Mononuclear cell (primary cell): Measurements from ENCODE around the gene POU5F1. TPM values are rescaled to one million over a fixed set of nuclear protein-coding genes. Genes with fewer than 3 reads are reported as not detected.
A peak's percentile ranks its signal among the peaks of the same experiment; 100 is the strongest.
"Not testable (repeated sequence)": the region's sequence is repeated elsewhere in the genome, so short reads cannot be mapped to it uniquely, and the experiment has no call there.

Experiments
- H3K27me3 ChIP-seq: 2 replicates; pipeline ENCODE4 v1.6.0; 2011; ENCODE audit warnings: low read length, control low read depth; ENCODE audit not compliant: insufficient read depth
- H3K4me1 ChIP-seq: 2 replicates; pipeline ENCODE4 v1.5.1; 2011; ENCODE audit warnings: mild to moderate bottlenecking, low read length, control low read depth; ENCODE audit not compliant: insufficient read depth
- H3K4me3 ChIP-seq: 2 replicates; pipeline ENCODE4 v1.5.1; 2011; ENCODE audit warnings: mild to moderate bottlenecking, low read length, moderate library complexity
- H3K9me3 ChIP-seq: 2 replicates; pipeline ENCODE4 v1.5.1; 2011; ENCODE audit warnings: low read depth, mild to moderate bottlenecking, control low read depth, low read length
- total RNA-seq: library from RNA; depleted of rRNA; stranded (reverse); fragments of >200 nt; gene quantifications from one replicate; pipeline ENCODE4 v1.2.3, GENCODE V29; 2012

The POU5F1 gene
- not detected for total RNA-seq

DNA sequence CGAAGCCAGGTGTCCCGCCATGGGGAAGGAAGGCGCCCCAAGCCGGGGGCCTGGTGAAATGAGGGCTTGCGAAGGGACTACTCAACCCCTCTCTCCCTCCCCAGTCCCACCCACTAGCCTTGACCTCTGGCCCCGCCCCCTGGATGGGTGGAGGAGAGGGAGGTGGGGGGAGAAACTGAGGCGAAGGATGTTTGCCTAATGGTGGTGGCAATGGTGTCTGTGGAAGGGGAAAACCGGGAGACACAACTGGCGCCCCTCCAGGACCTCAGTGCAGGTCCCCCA is at the start of gene POU5F1:
Gene POU5F1, minus strand, starts transcription at position 83 of the 282 bp plus-strand sequence. Its CDS starts 62 bp downstream, at position 21.
- Histone ChIP-seq H3K9me3 (no peaks in the 10 kb centered on the region), H3K27me3 (no peaks in the 10 kb centered on the region), H3K4me1 (no peaks in the 10 kb centered on the region), H3K4me3 (no peak within 1 kb of the TSS)

DNA sequence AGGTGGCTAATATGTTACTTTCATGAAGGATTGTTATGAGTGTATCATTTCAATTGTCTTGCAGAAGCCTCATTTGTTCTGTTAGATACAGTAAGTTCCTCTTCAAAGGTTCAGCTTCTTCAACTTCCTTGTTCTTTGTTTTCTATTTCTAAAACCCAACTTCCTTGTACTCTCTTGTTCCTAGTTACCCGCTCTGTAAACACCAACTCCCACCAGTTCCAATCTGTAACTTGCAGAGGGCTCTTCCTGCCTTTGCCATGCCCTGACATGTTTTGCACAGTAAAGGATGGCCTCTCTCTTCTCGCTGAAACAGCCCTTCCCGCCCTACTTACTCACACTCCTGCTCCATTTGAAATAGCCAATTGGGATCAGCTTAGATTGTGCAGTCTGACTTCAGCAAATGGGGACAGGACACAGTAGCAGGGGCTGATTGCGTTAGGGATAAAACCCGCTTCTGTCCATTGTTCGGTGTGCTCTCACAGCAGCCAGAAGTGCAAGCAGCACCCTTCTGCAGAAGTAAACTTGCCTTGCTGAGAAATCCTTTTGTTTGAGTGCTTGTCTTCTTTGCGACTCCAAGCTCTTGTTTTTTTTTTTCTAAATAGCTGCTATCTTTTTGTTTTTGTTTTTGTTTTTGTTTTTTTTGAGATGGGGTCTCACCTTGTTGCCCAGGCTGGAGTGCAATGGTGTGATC is 45.9 kb upstream of the POU5F1 start:
- Histone ChIP-seq H3K27me3 (no peaks in the 10 kb centered on the region), H3K4me3 (no peak overlapping the region), H3K9me3 (peaks cover 18% of the 10 kb centered on the region), H3K4me1 (peaks cover 11% of the 10 kb centered on the region)

DNA sequence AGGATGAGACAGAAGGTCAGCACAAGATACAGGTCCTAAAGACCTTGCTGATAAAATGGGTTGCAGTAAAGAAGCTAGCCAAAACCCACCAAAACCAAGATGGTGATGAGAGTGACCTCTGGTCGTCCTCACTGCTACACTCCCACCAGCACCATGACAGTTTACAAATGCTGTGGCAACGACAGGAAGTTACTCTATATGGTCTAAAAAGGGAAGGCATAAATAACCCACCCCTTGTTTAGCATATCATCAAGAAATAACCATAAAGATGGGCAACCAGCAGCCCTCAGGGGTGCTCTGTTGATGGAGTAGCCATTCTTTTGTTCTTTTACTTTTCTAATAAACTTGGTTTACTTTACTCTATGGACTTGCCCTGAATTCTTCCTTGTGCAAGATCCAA is 44.7 kb upstream of the POU5F1 start:
- not testable (repeated sequence) for H3K27me3 ChIP-seq, H3K4me3 ChIP-seq
- H3K4me1 ChIP-seq: peaks cover 12% of the 10 kb centered on the region
- peaks cover 18% of the 10 kb centered on the region for H3K9me3 ChIP-seq

DNA sequence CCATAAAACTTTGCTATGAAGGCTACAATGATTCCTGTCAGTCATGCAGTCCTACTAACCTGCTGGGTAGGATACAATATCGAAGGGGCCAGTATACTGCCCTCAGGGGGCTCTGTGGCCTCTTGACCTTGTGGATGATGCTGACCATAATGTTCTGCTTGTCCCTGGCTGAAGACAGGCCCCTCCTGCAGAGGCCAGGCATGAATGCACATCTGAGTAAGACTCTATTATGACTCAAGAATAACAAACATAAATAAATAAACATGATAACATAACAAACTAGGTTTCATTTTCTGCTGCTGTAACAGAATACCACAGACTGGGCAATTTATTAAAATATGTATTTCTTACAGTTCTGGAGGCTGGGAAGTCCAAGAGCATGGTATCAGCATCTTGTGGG is 44.0 kb upstream of the POU5F1 start:
- Histone ChIP-seq H3K9me3 (peaks cover 18% of the 10 kb centered on the region), H3K27me3 (no peaks in the 10 kb centered on the region), H3K4me3 (no peak overlapping the region), H3K4me1 (peaks cover 19% of the 10 kb centered on the region)

DNA sequence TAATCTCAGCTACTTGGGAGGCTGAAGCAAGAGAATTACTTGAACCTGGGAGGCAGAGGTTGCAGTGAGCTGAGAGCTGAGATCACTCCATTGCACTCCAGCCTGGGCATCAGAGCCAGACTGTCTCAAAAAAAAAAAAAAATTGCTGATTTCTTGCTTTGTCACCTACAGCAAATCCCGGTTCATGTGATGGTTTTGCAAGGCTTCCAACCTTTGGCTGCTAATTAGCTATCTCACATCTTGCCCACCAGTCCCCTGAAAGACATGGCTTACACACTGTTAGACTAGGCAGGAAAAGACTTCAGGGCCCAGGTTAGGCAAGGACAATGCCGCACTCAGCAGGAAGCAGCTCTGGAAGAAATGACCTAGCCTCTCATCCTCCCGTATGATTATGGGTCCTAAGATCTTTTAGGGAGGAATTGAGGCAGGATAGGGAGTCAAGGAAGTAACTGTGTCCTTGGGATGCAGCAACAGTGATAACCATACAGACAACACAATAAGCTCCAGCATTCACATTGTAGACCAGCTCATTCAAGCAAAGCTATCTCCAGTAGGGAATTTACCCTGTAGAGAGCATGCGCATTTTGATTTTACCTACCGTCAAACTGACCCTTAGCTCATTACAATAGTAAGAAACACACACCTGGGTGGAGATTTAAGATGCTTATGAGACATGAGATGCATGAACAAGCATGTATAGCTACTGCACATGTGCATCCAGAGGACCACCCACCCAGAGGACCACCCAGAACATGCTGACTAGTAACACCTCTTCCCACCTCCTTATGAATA is 40.5 kb upstream of the POU5F1 start:
- Histone ChIP-seq H3K9me3 (peaks cover 3% of the 10 kb centered on the region), H3K4me3 (no peak overlapping the region), H3K27me3 (no peaks in the 10 kb centered on the region), H3K4me1 (peaks cover 25% of the 10 kb centered on the region)

DNA sequence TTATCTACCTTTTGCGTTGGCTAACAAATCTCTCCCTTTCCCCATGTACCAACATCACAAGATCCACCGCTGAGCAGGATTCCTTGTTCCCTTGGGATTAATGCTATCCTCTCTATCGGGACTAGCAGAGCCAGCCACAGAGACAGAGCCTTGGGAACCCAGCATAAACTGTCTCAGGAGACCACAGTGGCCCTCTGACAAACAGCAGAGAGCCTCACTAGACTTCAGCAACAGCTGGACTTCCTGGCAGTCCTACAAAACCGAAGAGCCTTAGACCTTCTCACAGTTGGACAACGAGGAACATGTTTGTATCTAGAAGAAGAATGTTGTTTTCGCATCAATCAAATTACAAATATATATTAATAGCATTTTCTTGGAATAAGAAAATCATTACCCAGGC is 39.6 kb upstream of the POU5F1 start:
- H3K4me1 ChIP-seq: peaks cover 17% of the 10 kb centered on the region
- H3K4me3 ChIP-seq: no peak overlapping the region
- H3K27me3 ChIP-seq: no peaks in the 10 kb centered on the region
- H3K9me3 ChIP-seq: no peaks in the 10 kb centered on the region

DNA sequence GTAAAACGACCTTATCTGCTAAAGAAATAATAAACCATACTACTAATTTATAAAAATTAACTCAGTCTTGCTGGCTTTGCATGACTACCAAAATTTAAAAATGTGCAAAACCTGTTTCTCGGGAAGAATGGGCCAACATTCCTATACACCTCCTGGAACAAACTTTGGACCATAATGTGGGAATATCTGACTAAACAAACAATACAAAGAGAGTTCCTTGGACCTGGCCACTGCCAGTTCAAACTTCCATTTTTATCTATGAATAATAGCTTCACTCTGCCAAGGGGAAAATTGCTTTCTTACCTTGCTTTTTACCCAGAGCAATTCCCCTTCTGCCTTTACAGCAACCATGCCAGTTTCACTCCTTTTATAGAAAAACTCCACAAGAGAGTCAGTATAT is 38.7 kb upstream of the POU5F1 start:
- H3K27me3 ChIP-seq: no peaks in the 10 kb centered on the region
- H3K4me3 ChIP-seq: no peak overlapping the region
- H3K9me3 ChIP-seq: no peaks in the 10 kb centered on the region
- peaks cover 25% of the 10 kb centered on the region for H3K4me1 ChIP-seq

DNA sequence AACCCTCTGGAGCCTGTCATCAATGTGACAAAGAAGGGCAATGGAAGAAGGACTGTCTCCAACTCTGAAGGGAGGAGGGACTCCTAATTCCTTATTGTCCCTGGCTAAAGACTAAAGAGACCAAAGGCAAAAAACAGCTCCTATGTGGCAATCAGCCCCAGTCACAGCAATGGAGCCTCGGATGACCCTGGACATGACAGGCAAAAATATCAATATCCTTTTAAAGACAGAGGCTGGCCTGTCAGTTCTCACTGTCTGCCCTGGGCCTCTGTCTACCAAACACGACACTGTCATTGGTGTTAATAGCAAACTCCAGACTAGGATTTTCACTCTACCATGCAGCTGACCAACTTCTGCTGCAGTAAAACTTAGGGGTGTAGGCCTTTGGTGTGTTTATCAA is 38.0 kb upstream of the POU5F1 start:
- no peaks in the 10 kb centered on the region for H3K9me3 ChIP-seq
- H3K27me3 ChIP-seq: no peaks in the 10 kb centered on the region
- H3K4me3 ChIP-seq: no peak overlapping the region
- H3K4me1 ChIP-seq: peaks cover 29% of the 10 kb centered on the region

DNA sequence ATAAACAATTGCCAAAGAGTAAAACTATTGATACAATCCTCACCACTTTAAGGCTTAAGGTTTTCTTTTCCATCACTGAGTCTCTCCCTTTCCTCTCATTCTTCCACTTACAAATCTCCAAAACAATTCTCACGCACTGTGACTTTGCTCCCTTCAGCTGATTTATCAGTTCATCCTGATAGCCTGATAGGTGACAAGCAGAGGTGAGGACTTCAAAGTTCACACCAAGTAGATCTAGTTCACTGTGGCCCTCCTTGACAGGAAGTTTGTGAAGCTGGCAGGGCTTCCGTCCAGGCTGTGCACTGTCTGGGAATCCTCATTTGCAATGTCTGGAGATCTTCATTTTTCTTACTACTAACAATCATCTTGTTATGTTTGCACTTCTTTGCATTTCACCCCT is 35.2 kb upstream of the POU5F1 start:
- peaks cover 54% of the 10 kb centered on the region for H3K4me1 ChIP-seq
- no peaks in the 10 kb centered on the region for H3K27me3 ChIP-seq
- no peak overlapping the region for H3K4me3 ChIP-seq
- H3K9me3 ChIP-seq: no peaks in the 10 kb centered on the region

DNA sequence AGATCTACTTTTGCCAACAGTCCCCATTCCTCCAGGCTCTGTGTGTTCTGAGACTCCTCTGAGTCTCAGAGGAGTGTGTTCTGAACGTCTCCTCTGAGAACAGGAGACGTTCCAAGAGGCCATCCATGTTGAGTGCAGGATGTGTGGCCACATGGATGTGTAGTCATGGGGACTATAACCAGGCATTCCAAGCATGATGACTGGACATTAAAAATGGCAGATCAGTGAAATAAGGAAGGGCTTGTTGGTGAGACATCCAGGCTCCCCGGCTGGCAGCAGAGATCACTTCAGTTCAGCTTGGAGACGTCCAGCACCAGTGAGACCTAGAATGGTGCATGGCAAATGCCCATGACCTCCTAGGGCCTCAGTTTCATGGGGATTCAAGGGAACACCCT is 34.3 kb upstream of the POU5F1 start:
- no peak overlapping the region for H3K4me3 ChIP-seq
- no peaks in the 10 kb centered on the region for H3K9me3 ChIP-seq
- peaks cover 57% of the 10 kb centered on the region for H3K4me1 ChIP-seq
- H3K27me3 ChIP-seq: no peaks in the 10 kb centered on the region

DNA sequence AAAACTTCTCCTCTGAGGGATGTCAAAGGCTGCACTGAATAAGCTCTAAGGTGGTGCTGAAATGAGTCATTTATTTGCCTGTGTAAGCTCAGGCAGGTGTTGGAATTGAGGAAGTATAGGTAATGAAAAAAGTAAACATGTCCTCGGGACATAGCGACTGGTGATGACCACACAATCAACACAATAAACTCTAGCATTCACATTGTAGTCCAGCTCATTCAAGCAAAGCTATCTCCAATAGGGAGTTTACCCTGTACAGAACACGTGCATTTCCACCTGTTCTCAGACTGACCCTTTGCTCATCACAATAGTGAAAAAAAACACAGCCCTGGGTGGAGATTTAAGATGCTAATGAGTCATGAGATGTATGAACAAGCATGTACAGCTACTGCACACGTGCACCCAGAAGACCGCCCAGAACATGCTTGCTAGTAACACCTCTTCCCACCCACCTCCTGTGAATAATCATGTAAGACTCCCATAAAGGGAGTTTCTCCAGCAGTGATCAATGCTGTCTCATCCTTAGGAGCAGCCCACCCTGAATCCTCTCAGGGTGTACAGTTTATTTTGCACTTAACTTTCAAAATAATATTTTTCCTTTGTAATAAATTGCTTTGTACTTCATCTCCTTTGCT is 33.0 kb upstream of the POU5F1 start:
- peaks cover 59% of the 10 kb centered on the region for H3K4me1 ChIP-seq

DNA sequence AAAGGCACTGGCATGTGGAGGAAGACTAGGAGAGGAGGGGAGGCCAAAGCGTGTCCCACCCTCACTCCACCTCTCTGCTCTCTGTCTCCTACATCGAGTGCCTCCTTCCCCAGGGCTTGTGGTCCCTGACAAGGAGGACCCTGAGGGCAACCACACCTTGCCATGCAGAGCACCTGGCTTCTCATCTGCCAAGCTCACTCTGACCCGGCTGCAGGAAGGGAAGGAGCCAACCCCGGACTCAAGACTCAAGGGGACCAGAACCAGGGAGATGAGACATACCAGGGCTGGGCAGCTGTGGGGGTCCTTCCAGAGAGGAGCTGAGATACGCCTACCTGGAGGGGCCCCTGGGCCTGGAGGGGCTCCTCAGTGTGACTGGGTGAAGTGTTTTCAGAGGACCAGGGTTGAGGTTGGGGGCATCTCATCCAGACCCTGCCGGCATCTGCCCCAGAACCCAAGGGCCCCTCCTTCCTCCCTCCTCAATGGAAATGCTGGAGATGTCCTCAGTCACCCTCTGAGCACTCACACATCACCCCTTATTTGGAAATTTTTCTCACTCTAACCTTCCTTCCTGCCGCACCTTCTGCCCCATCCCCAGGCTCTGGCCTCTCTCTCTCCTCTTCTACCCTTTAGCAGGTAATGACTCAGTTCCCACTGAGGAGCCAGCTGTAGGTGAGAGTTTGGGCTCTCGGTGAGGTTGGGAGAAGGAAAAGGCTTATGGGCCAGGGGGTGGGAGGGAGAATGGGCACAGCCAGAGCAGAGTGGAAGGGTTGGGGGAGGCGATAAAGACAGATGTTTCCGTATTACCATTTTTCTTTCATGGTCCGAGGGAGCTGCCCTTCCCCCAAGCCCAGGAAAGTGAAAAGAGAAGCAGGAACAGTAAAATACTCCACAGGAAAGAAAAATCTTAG is 32.0 kb upstream of the POU5F1 start:
- Histone ChIP-seq H3K9me3 (no peaks in the 10 kb centered on the region), H3K4me3 (peak overlapping the region; percentile 24), H3K27me3 (no peaks in the 10 kb centered on the region), H3K4me1 (peaks cover 61% of the 10 kb centered on the region)

More for the DNA sequence above, 33.0 kb upstream of the POU5F1 start:
- no peaks in the 10 kb centered on the region for H3K27me3 ChIP-seq
- H3K4me3 ChIP-seq: peak overlapping the region; percentile 57
- H3K9me3 ChIP-seq: no peaks in the 10 kb centered on the region

DNA sequence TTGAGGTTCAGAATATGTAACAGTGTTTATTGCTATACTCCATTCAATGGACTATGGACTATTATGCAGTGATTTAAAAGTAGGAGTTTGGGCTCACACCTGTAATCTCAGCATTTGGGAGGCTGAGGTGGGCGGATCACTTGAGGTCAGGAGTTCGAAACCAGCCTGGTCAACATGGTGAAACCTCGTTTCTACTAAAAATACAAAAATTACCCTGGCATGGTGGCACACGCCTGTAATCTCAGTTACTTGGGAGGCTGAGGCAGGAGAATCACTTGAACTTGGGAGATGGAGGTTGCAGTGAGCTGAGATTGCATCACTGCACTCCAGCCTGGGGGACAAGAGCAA is 28.6 kb upstream of the POU5F1 start:
- Histone ChIP-seq H3K4me3 (peak overlapping the region; percentile 98), H3K4me1 (peaks cover 76% of the 10 kb centered on the region)
- not testable (repeated sequence) for H3K9me3 ChIP-seq, H3K27me3 ChIP-seq

DNA sequence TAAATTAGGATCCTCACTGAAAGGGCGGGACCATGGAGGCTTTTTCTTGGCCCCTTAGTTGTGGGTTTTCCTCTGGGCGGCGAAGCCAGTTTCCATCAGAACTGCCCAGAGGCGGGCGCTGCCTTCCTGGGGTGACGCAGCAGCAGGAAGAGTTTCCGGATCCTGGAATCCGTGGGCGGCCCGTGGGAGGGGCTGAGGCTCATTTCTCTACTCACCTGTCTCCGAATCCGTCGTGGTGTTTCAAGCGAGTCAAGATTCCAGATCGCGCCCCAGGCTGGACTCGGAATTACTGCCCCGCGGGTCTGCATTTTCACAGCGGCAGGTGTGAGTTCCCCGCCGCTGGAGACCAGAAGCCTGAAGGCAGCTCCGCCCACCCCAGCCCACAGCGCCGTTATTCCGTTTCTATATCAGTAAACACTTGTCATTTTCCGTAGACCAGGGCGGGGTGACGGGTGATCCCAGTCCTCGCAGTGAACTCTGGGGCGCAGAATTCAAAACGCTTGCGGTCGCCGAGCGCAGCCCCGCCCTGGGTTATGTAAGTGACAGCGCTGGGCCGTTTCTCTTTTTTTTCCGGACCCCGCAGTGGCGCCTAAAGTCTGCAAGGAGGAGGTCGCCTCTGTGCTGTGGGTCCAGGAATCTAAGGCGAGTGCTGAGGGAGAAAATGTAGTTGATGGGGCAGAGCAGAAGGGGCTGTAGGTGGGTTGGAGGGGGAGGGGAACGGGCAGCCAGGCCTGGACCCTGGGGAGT is 27.2 kb upstream of the POU5F1 start:
- peaks cover 64% of the 10 kb centered on the region for H3K4me1 ChIP-seq
- H3K4me3 ChIP-seq: peak overlapping the region; percentile 98

More for the DNA sequence above, 27.2 kb upstream of the POU5F1 start:
- H3K27me3 ChIP-seq: no peaks in the 10 kb centered on the region
- H3K9me3 ChIP-seq: no peaks in the 10 kb centered on the region
